GM19099 (cell line): Measurements from ENCODE around the gene LRRC1.

Source experiments
- POLR2A ChIP-seq: IDR thresholded peaks from 3 replicates; pipeline ENCODE4 v1.6.1; 2011; ENCODE audit warnings: low read depth; ENCODE audit not compliant: insufficient read length; ENCODE audit errors: extremely low read depth

The LRRC1 gene

GRCh38 chr6:53956804-53957203 lies 162.0 kb downstream of the LRRC1 start:
- no peak for TF ChIP-seq POLR2A

- TF ChIP-seq POLR2A, result no peak
Measured at GRCh38 chr6:53959717-53960116, 164.9 kb downstream of the LRRC1 start.

- no peak for TF ChIP-seq POLR2A
Measured at GRCh38 chr6:53960311-53960710, 165.5 kb downstream of the LRRC1 start.

GRCh38 chr6:53961679-53962370 lies 167.0 kb downstream of the LRRC1 start:
- TF ChIP-seq POLR2A, result no peak

DNA sequence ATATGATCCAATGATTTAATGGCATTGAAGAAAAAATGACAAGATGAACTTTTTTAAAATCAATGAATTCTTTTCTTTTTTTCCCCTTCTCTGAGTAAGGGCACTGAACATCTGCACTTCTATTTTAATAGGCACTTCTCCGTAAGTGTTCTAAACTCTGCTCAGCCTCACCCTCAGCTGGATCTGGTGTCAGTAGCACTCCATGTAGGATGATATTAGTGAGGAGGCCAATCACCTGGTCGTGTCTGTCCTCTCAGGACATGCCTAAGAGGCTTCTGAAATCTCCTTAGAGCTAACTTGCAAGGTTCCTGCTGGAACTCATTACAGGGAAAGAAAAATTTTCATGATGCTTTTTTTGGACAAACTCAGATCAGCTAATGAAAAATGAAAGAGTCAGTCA lies 167.8 kb downstream of the LRRC1 start:
- TF ChIP-seq POLR2A, result no peak

GRCh38 chr6:53967415-53967814 lies 172.6 kb downstream of the LRRC1 start:
- no peak for TF ChIP-seq POLR2A
